GM19452 (cell line): ENCODE results near the gene SPATA2L.
"Not testable (repeated sequence)": the region's sequence is repeated elsewhere in the genome, so short reads cannot be mapped to it uniquely, and the experiment has no call there.

Source experiments
- ATAC-seq: cut with Tn5 transposase; IDR thresholded peaks from one replicate; pipeline ENCODE4 v1.9.1; 2021; ENCODE audit not compliant: unreplicated experiment

The SPATA2L gene

DNA sequence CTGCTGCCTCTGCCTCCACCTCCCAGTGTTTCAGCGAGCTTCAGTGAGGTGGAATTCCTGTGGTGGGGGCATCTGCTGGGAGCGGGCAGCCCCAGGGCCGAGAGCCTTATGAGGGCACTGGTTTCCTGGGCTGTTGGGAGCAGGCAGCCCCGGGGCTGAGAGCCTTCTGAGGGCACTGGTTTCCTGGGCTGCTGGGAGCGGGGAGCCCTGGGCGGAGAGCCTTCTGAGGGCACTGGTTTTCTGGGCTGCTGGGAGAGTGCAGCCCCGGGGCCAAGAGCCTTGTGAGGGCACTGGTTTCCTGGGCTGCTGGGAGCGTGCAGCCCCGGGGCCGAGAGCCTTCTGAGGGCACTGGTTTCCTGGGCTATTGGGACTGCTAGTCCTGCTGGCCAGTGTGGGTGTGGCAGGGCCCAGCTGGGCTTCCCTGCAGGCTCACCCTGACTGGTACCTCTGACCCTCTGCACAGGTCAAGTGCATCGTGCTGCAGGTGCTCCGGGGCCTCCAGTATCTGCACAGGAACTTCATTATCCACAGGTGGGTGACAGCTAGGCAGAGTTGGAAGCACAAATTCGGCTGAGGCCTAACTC is 9.4 kb downstream of the SPATA2L start:
- ATAC-seq: no peak

DNA sequence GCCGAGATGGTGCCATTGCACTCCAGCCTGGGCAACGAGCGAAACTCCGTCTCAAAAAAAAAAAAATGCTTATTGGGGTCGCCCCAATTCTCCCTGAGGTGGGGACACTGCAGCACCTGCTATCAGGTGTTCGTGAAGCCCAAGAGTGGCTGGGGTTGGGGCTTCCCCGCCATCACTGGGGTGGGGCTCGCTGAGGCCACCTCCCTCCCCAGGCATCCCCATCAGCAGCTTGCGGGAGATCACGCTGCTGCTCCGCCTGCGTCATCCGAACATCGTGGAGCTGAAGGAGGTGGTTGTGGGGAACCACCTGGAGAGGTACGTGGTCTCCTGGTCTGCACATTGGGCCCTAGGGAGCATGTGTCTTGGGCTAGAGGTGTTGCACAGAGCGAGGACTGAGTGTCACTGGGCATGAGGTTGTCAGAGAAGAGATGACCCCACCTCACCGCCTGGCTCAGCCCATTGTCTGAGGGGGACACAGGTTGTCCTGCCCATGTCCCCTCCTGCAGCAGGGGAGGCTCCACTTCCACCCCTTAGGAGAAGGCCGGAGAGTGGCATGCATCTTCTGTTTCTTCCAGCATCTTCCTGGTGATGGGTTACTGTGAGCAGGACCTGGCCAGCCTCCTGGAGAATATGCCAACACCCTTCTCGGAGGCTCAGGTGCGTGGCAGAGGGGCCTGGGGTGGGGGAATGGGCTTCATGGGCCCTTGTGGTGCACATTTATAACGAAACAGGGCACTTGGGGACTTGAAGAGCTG is 10.1 kb downstream of the SPATA2L start:
- ATAC-seq: no peak

DNA sequence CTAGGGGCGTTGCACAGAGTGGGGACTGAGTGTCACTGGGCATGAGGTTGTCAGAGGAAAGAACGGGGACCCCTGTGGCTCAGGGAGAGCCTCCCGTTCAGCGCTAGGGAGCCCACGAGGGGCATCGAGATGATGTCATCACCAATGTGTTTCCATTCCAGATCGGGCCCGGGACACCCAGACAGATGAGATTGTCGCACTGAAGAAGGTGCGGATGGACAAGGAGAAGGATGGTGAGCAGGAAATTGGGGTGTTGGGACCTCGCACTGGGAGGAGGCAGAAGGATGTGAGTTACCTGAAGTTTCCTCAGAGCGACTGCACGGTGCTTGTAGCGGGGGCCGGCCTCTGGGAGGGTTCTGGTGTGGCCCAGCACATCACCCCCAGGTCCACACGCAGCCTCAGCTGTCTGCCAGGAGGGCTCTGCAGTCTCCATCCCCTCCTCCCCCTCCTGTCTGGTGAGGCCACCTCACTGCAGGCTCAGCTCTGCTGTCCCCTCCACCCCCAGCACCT is 11.1 kb downstream of the SPATA2L start:
- ATAC-seq: no peak

DNA sequence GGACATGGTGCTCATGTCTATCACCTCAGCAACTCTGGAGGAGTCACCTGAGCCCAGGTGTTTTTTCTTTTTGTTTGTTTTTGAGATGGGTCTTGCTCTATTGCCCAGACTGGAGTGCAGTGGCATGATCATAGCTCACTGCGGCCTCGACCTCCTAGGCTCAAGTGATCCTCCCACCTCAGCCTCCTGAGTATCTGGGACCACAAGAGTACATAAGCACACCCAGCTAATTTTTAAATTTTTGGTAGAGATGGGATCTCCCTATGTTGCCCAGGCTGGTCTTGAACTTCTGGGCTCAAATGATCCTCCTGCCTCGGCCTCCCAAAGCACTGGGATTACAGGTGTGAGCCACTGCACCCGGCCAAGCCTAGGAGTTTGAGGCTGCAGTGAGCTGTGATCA is 11.9 kb downstream of the SPATA2L start:
- ATAC-seq: not testable (repeated sequence)

DNA sequence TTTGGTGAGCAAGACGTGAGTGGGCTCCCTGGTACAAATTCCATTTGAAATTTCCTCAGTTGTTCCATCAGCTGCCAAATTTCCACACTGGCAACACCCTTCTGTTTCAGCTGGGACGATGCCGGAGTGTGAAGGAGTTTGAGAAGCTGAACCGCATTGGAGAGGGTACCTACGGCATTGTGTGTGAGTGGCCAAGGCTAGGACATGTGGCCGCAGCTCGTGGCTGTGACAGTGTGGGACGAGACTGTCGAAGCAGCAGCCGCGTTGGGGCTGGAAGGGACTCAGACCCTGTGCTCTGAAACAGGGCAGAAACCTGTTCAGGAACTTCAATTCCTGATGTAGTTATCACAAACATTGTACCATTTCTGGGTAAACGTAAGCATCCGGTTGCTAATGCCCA is 12.4 kb downstream of the SPATA2L start:
- ATAC-seq: no peak

DNA sequence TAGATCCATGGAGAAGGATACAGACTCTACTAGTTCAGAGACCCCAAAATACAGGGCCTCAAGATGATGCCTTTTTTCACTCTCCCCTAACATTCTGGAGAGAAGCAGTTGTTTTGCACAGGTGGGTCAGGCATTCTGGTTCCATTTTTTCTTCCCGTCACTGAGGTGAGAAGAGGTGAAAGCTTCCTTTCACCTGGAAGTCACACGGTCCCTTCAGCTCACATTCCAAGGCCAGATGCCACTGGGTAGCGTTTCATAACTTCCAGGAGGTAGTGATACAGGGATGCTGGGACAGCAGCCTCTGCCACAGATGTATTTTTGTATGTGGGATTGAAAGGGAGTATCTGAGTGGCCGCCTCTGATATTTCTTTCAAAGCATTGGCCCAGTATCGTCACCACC is 13.1 kb downstream of the SPATA2L start:
- ATAC-seq: no peak

DNA sequence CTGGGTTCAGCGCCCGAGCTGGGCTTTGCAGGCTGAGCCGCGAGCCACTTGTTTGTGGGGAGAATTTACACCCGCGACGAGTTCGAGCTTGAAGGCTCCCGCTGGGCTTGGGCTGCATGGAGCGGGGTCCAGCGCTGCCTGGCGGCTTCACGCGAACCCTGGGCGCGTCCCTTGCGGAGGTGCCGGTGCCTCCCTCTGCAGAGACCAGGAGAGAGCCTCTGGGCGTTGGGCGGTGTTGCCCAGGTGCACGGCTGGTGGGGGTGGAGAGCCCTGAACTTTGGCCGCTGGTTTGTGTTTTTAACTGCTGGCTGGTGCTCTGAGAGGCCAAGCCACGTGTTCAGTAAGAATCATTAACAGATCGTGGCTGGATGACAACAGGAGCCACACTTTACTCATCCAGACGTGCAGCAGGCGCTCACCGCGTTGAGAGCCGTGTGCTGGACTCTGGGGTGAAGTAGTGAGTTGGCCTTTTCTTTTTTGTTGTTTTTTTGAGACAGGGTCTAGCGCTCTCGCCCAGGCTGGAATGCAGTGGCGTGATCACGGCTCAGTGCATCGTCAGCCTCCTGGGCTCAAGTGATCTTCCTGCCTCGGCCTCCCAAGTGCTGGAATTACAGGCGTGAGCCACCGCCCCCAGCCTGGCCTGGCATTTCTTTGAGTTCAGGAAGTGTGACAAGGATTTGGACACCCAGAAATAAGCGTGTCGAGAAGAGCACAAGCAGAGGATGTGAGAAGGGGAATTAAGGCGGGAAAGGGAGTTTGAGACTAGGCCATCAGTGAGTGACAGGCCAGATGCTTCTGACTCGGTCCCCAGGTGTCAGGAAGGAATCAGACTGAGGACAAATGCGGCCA is 14.2 kb downstream of the SPATA2L start:
- peak; percentile 46 for ATAC-seq

DNA sequence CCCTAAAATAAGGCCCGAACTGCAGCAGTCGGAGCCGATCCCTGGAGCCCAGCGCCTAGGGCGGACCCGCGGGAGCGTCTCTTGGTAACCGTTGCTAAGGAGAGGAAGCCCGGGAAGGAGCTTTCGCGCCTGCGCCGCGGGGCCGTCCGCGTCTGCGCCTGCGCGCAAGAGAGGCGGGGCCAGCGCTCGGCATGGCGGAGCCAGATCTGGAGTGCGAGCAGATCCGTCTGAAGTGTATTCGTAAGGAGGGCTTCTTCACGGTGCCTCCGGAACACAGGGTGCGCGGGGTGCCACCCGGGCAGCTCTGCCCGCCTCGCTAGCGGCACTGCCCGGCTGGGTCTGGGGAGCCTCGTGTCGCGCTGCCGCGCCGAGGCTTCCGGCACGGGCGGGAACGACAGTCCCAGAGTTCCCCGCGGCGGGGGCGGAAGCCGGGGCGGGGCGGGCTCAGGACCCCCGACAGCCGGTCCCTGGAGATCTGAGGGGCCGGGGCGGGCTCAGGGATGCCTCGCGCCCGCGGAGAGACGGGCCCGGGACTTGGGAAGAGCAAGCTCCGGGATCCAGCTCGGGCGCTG is 14.9 kb downstream of the SPATA2L start, which contains the start of gene CDK10:
Gene CDK10 (plus strand): TSS at position 170 of the 572 bp plus-strand sequence. CDS start 22 bp downstream, at position 192.
- peak; percentile 72 for ATAC-seq

DNA sequence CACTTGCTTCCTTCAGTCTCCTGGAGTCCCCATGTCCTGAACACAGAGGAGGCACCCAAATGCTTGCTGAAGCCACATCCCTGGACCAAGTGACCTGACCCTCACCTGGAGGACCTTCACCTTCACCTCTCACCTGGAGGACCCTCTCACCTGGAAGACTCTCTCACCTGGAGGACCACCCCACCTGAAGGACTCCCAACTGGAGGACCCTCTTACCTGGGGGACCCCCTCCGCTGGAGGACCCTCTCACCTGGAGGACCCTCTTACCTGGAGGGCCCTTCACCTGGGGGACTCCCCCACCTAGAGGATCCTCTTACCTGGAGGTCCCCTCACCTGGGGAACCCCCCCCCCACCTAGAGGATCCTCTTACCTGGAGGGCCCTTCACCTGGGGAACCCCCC is 15.6 kb downstream of the SPATA2L start:
- ATAC-seq: no peak

DNA sequence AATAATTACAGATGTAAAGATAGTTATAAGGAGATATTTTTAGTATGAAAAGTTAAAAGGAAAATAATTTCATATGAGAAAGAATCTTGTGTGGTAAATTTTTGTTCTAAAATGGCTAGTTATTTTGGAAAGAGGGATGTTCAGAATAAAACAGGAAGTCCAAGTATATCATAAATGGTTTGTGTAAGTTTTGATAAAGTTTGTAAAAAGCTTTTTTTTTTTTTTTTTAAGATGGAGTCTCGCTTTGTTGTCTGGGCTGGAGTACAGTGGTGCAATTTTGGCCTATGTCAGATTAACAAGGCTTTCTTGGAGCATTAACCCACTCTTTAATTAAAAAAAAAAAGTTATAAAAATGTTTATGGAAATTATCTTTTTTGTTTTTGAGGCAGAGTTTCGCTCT is 23.2 kb downstream of the SPATA2L start:
- ATAC-seq: no peak

DNA sequence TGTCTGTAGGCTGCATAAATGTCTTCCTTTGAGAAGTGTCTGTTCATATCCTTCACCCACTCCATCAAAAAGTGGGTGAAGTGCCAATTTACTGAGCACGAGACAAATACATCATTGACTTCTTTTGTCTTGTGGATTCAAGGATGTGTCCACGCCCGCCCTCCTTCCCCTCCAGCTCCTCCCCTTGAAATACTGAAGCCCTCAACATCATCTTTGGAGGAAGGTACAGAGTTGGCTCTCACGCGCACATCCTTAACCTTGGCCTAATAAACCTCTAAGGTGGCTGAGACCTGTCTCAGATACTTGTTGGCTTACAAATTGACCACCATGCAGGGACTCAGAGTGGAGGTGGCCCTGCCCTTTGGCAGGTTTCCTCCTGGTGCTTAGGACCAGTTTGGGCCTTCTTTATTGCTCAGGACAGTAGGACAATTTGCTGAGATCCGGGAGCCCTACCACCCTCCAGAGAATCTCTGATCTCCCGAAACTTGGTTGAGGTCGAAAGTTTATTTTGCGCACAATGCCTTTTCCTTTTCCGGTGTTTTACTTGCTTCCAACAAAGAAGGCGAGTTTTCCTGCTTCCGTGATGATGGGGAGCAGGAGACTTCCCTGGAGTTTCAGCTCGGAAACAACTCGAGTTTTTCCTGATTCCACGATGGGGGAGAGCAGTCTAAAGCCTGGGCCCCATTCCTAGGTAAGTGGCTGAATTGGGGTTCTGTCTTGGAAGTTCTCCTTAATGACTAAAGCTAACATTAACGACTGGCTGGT is 29.1 kb downstream of the SPATA2L start:
- no peak for ATAC-seq

DNA sequence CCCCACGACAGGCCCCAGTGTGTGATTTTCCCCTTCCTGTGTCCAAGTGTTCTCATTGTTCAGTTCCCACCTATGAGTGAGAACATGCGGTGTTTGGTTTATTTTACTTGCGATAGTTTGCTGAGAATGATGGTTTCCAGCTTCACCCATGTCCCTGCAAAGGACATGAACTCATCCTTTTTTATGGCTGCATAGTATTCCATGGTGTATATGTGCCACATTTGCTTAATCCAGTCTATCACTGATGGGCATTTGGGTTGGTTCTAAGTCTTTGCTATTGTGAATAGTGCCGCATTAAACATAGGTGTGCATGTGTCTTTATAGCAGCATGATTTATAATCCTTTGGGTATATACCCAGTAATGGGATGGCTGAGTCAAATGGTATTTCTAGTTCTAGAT is 29.9 kb downstream of the SPATA2L start:
- ATAC-seq: not testable (repeated sequence)

DNA sequence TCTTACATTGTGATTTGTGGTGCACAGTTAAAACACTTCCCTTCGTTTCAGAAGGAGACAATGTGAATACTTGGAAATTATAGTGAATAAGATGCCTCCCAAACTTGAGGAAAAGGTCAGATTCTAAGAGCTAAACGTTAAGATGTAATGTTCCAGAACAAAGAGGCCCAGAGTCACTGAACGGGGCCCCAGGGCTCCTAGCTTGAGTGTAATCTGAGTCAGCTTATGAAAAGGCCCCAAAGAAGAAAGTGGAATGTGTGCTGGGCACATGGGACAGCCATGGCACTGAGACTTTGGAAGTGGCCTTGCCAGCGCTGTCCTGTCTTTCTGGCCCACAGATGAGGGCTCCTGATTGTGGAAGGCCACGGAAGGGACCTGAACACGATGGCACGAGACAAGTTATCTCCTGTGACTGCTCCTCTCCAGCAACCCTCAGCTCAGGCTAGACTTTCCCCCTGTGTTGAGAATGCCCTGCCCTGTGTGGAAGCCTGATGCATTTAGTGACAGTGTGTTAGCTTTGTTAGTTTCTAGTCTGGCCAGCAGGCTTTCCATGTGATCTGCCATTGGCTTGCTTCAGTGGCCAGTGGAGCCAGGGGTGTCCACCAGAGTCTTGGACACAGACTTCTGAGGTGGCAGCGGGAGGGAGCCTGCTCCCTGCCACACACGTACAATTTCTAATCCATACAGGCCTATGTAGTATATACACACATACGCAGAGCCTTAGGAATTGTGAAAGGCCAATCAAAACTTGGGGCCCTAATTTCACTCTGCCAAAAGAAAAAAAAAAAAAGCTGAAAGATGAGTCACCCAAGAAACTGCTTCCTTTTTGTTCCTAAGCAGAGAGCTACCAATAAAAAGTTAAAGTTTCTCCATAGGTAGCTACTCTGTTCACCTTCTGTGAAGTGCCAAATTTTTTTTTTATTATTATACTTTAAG is 30.7 kb downstream of the SPATA2L start:
- no peak for ATAC-seq

DNA sequence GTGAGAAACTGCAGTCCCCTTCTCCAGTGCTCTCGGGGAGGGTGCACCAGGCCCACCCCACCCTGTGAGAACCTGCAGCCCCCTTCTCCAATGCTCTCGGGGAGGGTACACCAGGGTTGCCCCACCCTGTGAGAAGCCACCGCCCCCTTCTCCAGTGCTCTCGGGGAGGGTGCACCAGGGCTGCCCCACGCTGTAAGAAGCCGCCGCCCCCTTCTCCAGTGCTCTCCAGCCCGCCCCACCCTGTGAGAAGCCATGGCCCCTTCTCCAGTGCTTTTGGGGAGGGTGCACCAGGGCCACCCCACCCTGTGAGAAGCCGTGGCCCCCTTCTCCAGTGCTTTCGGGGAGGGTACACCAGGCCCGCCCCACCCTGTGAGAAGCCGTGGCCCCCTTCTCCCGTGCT is 31.8 kb downstream of the SPATA2L start:
- ATAC-seq: no peak

DNA sequence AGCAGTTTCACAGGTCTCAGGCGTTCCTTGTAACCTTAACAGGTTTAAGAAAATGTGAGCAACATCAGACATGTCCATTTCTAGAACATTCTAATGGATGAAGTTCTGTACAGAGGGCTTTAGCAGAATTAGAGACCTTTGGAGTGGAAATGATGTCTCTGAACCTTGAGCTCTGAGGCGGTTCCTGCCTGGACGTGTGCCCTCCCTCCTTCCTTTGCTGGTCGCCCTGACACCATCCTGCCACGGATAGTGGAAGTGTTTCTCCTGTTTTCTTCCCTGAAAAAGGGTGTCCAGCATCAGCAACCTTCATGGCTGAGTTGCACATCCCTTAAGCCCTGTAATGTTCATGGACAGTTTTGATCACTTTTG is 32.7 kb downstream of the SPATA2L start:
- ATAC-seq: no peak

DNA sequence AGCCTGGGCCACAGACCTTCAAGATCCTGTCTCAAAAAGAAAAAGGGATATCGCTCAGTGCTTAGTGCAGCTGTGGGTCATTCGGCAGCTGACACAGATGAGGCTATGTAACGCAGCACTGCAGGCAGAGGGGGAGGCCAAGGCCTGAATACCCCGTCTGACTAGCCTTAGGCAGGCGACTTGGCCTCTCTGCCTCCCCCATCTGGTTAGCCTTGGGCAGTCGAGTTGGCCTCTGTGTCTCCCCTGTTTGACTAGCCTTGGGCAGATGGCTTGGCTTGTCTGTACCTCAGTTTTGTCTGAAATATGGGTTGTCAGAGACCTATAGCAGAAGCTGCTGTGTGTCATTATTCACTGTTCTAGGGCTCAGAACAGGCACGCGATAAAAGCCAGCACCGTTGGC is 33.9 kb downstream of the SPATA2L start:
- no peak for ATAC-seq

DNA sequence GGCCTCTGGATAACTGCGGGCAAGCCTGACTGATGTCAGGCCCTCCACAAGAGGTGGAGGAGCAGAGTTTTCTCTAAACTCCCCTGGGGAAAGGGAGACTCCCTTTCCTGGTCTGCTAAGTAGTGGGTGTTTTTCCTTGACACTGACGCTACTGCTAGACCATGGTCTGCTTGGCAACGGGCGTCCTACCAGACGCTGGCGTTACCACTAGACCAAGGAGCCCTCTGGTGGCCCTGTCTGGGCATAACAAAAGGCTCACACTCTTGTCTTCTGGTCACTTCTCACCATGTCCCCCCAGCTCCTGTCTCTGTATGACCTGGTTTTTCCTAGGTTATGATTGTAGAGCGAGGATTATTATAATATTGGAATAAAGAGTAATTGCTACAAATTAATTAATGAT is 34.5 kb downstream of the SPATA2L start:
- not testable (repeated sequence) for ATAC-seq

DNA sequence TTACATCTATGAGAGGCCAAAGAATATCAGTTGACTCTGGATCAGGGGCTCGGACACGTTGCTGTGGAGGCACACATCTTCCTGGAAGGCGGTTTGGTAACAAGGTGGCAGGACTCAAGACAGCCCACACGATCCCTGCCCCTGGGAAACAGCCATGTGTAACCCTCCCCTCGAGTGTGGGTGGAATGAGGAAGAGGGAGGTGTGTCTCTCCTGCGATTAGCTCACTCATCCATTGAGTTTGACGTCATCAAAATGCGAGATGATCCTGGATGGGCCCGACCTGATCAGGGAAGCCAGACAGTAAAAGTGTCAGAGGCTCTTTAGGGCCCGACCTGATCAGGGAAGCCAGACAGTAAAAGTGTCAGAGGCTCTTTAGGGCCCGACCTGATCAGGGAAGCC is 37.3 kb downstream of the SPATA2L start:
- not testable (repeated sequence) for ATAC-seq

DNA sequence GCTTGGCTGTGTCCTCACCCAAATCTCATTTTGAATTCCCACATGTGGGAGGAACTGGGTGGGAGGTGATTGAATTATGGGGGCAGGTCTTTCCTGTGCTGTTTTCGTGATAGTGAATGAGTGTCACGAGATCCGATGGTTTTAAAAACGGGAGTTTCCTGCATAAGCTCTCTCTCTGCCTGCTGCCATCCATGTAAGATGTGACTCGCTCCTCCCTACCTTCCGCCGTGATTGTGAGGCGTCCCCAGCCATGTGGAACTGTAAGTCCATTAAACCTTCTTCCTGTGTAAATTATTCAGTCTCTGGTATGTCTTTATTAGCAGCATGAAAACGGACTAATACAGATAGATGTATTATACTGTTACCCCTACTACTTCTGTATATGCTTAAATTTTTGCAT is 40.3 kb downstream of the SPATA2L start:
- no peak for ATAC-seq

DNA sequence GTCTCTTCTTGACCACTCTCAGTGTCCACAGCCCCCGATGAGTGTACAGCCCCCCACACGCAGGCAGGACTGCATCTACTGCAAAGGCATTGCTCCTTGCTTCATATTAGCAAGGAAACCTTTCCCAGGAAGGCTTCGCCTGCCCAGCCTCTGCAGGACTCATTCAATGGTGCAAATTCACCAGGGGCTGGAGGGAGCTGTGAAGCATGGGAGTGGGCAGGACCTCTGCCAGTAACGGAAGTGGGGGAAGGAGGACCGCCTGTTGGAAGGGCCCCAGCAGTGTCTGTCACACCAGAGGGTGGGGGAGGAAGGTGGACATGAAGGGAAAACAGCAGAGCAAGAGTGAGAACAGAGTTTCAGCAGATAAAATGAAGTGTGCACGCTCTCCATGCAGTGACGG is 41.4 kb downstream of the SPATA2L start:
- no peak for ATAC-seq
